Measurements from ENCODE around the gene SEPTIN3. TPM values are rescaled to one million over a fixed set of nuclear protein-coding genes. Genes with fewer than 3 reads are reported as not detected.

The SEPTIN3 gene
- total RNA-seq, 1 donor, result under 0.01 TPM

DNA sequence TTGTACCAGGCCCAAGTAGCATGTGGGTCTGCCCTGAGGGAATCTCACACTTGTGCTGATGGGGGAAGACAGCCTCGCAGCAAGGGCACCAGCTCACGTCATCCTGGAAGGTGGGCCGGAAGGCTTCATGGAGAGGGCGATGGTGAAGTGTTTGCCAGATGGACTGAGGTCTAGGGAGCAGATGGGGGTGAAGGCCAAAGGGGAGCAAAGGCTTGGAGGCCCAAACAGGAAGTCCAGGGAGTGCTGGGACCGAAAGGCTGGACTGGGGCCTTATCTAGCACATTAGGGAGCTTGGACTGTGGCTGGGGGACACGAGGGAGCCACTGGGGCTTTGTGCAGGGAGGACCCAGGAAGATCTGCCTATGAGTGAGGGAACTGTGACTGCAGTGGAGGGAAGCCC is 41.4 kb upstream of the SEPTIN3 start:
- DNase-seq (ENCODE audit: low read depth), result no peak
- TF ChIP-seq CTCF (IDR thresholded peaks at IDR 0.05; ENCODE audit: insufficient read depth, low read depth, low read length), result no peak

GRCh38 chr22:41928593-41929417 is 40.4 kb upstream of the SEPTIN3 start:
- H3K4me3 ChIP-seq (ENCODE audit: low read depth, low read length), result no peak overlapping the region
- TF ChIP-seq CTCF (IDR thresholded peaks at IDR 0.05; ENCODE audit: insufficient read depth, low read depth, low read length), result no peak
- no peak for DNase-seq (ENCODE audit: low read depth)

More for the DNA sequence above, 41.4 kb upstream of the SEPTIN3 start:
- H3K4me3 ChIP-seq (ENCODE audit: low read depth, low read length), result no peak overlapping the region

GRCh38 chr22:41929418-41929810 is 39.8 kb upstream of the SEPTIN3 start:
- TF ChIP-seq CTCF (IDR thresholded peaks at IDR 0.05; ENCODE audit: insufficient read depth, low read depth, low read length), result no peak
- DNase-seq (ENCODE audit: low read depth), result no peak
- no peak overlapping the region for H3K4me3 ChIP-seq (ENCODE audit: low read depth, low read length)

GRCh38 chr22:41931701-41932269 is 37.5 kb upstream of the SEPTIN3 start:
- no peak overlapping the region for H3K4me3 ChIP-seq (ENCODE audit: low read depth, low read length)
- TF ChIP-seq CTCF (IDR thresholded peaks at IDR 0.05; ENCODE audit: insufficient read depth, low read depth, low read length), result no peak
- no peak for DNase-seq (ENCODE audit: low read depth)

DNA sequence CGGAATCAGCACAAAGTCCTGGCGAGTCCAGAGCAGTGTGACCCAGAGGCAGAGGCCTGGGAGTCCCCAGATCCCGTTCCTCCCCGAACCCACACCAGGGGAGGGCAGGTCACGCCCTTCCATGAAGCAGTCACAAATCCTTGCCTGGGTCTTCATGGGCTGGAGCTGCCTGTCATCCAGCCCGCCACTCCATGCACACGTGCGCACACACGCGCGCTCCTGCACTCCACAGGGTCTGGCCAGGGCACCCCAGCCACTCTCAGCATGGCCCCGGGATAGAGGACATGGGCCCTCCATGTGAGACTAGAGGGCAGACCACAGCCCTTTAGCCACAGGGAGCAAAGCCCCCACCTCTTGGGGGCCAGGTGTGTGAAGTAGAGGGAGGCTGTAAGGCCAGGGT is 36.9 kb upstream of the SEPTIN3 start:
- no peak for TF ChIP-seq CTCF (IDR thresholded peaks at IDR 0.05; ENCODE audit: insufficient read depth, low read depth, low read length)
- DNase-seq (ENCODE audit: low read depth), result no peak
- no peak overlapping the region for H3K4me3 ChIP-seq (ENCODE audit: low read depth, low read length)

GRCh38 chr22:41933411-41934177 is 35.6 kb upstream of the SEPTIN3 start:
- TF ChIP-seq CTCF (IDR thresholded peaks at IDR 0.05; ENCODE audit: insufficient read depth, low read depth, low read length), result no peak
- DNase-seq (ENCODE audit: low read depth), result no peak
- H3K4me3 ChIP-seq (ENCODE audit: low read depth, low read length), result no peak overlapping the region

Measured in fibroblast of villous mesenchyme (primary cell).